ENCODE data around the gene NOL8. TPM values are rescaled to one million over a fixed set of nuclear protein-coding genes. Genes with fewer than 3 reads are reported as not detected.

Gene NOL8
- total RNA-seq, 1 donor from 2014 or later, result 35.6 TPM

DNA sequence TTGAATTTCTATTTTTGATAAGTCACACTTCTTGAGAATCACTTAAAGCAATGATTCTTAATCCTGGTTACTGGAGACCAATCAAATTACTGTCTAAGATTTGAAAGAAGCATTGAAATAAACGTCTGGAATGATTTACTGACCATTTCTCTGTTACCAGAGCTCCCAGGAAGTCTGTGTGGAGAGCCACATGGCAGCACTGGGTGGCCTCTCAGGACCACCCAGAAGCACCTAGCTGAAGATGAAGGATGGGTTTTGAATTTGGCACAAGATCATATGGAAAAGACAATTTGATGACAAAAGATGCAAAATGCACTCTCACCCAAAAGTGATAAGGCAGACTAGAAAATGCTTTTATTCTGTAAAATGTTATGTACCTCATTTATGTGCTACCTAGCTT lies 62.0 kb downstream of the NOL8 start:
- Histone ChIP-seq H3K4me3 (no peak overlapping the region), H3K27me3 (no peaks in the 10 kb centered on the region), H3K36me3 (peaks cover 6 to 96% of the 10 kb centered on the region in 2 donors), H3K27ac (no peak overlapping the region), H3K9me3 (no peaks in the 10 kb centered on the region), H3K4me1 (no peaks in the 10 kb centered on the region)
- DNase-seq (ENCODE audit: extremely low spot score in 2 of 2), result no peak
- TF ChIP-seq POLR2AphosphoS5 (IDR thresholded peaks at IDR 0.05; ENCODE audit: insufficient read depth in 1 of 2, low read depth in 1 of 2) (no peak), POLR2A (IDR thresholded peaks at IDR 0.05) (no peak)
- TF ChIP-seq, protein P1, sequence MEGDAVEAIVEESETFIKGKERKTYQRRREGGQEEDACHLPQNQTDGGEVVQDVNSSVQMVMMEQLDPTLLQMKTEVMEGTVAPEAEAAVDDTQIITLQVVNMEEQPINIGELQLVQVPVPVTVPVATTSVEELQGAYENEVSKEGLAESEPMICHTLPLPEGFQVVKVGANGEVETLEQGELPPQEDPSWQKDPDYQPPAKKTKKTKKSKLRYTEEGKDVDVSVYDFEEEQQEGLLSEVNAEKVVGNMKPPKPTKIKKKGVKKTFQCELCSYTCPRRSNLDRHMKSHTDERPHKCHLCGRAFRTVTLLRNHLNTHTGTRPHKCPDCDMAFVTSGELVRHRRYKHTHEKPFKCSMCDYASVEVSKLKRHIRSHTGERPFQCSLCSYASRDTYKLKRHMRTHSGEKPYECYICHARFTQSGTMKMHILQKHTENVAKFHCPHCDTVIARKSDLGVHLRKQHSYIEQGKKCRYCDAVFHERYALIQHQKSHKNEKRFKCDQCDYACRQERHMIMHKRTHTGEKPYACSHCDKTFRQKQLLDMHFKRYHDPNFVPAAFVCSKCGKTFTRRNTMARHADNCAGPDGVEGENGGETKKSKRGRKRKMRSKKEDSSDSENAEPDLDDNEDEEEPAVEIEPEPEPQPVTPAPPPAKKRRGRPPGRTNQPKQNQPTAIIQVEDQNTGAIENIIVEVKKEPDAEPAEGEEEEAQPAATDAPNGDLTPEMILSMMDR (IDR thresholded peaks at IDR 0.05), result no peak
- intact Hi-C loops (cut with DNase I), result no loop called here

DNA sequence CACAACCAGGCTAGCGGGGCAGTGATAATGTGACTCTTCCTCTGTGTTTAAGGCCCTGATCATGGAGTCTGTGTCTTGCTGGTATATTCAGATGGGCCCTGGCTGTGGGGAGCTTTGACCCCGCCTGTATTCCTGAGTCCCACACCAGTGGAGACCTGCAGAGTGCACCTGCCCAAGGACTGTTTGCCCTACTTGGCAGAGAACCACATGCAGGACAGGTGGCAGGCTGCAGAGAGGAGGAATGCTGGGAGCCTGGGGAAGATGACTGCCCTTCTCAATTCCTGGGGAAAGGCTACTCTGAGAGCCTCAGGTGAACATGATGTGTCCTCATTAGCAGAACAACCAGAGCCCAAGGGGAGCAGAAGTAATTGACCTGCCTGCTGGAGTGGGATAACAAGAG lies 67.8 kb downstream of the NOL8 start:
- no peak overlapping the region for H3K27ac ChIP-seq
- H3K36me3 ChIP-seq, result peaks cover 6 to 95% of the 10 kb centered on the region in 2 donors
- H3K4me3 ChIP-seq, result no peak overlapping the region
- H3K4me1 ChIP-seq, result no peaks in the 10 kb centered on the region
- TF ChIP-seq POLR2A (IDR thresholded peaks at IDR 0.05) (no peak), POLR2AphosphoS5 (IDR thresholded peaks at IDR 0.05; ENCODE audit: insufficient read depth in 1 of 2, low read depth in 1 of 2) (no peak)
- TF ChIP-seq, protein P1 (IDR thresholded peaks at IDR 0.05), result no peak
- intact Hi-C loops (cut with DNase I), result no loop called here
- H3K27me3 ChIP-seq, result no peaks in the 10 kb centered on the region
- no peaks in the 10 kb centered on the region for H3K9me3 ChIP-seq
- DNase-seq (ENCODE audit: extremely low spot score in 2 of 2), result no peak

DNA sequence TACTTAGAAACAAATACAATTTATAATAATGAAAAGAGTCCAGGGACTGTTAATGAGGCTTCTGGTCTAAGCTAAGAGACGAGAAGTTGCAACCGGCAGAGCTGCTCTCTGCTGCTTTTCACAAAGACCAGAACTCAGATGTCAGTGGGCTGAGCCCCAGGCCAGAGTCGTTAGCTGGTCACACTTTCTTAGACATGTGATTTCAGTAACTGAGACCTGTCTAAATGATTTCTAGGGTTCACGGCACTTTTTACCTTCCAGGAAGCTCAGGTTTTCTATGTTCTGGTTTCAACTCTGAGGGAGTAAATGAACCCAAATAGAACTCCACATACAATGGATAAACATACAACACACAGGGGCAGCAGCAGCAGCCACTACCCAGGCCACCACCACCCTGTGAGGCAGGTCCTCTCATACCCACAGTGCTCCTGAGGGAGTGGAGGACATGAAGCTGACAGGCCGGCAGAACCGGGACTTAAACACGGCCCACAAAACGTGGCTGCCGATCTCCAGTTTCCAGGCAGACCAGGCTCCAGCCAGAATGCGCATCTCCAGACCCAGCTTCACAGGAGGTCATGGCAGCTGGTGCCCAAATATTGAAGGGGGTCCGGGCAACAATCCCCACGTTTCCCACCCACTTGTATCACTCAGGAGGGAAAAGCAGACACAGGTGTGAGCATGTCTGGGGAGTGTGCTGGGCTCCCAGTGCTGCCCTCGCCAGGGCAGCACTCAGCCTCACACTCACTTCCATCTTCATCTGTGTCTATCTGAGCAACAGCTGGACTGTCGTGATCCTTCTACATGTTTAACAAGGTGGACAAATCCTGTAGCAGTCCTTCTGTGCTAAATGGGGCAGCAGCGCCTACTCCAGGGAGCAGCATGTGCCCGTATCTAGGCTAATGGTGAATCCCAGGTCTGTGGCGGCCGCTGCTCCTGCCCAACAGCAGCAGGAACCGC lies 70.5 kb downstream of the NOL8 start:
- Histone ChIP-seq H3K4me3 (no peak overlapping the region), H3K36me3 (peaks cover 0 to 94% of the 10 kb centered on the region in 2 donors), H3K27ac (no peak overlapping the region), H3K4me1 (no peaks in the 10 kb centered on the region), H3K27me3 (no peaks in the 10 kb centered on the region), H3K9me3 (no peaks in the 10 kb centered on the region)
- no peak for DNase-seq (ENCODE audit: extremely low spot score in 2 of 2)
- intact Hi-C loops (cut with DNase I), result no loop called here
- TF ChIP-seq, protein P1 (IDR thresholded peaks at IDR 0.05), result no peak
- no peak for TF ChIP-seq POLR2A (IDR thresholded peaks at IDR 0.05)
- no peak for TF ChIP-seq POLR2AphosphoS5 (IDR thresholded peaks at IDR 0.05; ENCODE audit: insufficient read depth in 1 of 2, low read depth in 1 of 2)

DNA sequence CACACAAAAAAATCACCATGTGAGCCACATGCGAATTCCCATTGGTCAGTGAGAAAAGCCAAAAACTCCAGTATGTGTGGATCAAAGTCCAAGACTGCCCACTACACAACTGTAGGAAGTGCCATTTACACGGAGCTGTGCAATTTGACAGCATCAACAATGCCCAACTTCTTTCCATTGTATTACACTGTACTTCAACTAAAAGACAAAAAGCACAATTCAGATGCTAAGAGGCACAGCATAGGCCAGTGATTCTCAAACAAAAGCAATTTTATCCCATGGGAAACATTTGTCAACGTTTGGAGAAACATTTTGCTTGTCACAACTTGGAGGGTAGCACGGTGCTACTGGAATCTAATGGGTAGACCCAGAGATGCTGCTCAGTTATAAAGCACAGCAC lies 71.5 kb downstream of the NOL8 start:
- intact Hi-C loops (cut with DNase I), result no loop called here
- H3K9me3 ChIP-seq, result no peaks in the 10 kb centered on the region
- DNase-seq (ENCODE audit: extremely low spot score in 2 of 2), result no peak
- no peak for TF ChIP-seq POLR2AphosphoS5 (IDR thresholded peaks at IDR 0.05; ENCODE audit: insufficient read depth in 1 of 2, low read depth in 1 of 2)
- TF ChIP-seq POLR2A (IDR thresholded peaks at IDR 0.05), result no peak
- TF ChIP-seq, protein P1 (IDR thresholded peaks at IDR 0.05), result no peak
- H3K4me1 ChIP-seq, result no peaks in the 10 kb centered on the region
- no peaks in the 10 kb centered on the region for H3K27me3 ChIP-seq
- no peak overlapping the region for H3K27ac ChIP-seq
- no peak overlapping the region for H3K4me3 ChIP-seq
- peaks cover 0 to 93% of the 10 kb centered on the region in 2 donors for H3K36me3 ChIP-seq

DNA sequence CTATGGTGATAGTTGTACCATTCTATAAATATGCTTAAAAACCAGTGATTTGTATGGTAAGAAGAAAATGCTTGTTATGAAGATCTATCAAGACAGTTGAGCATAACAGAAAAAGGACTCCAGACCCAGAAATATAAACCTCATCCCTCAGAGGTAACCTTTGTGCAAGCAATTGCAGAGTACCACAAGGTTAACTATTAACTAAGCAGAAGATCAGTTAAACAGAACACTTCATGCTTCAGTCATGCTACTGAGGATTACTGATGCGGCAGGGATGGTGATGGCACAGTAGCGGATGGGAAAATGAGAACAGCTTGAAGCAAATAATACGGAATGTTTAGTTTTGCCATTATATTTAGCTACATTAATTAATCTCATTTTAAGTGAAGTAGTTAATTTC lies 77.2 kb downstream of the NOL8 start:
- Histone ChIP-seq H3K4me1 (no peaks in the 10 kb centered on the region), H3K27ac (no peak overlapping the region), H3K36me3 (peaks cover 2 to 91% of the 10 kb centered on the region in 2 donors), H3K4me3 (no peak overlapping the region), H3K27me3 (no peaks in the 10 kb centered on the region), H3K9me3 (no peaks in the 10 kb centered on the region)
- intact Hi-C loops (cut with DNase I), result no loop called here
- DNase-seq (ENCODE audit: extremely low spot score in 2 of 2), result no peak
- TF ChIP-seq POLR2A (IDR thresholded peaks at IDR 0.05) (no peak), POLR2AphosphoS5 (IDR thresholded peaks at IDR 0.05; ENCODE audit: insufficient read depth in 1 of 2, low read depth in 1 of 2) (no peak)
- TF ChIP-seq, protein P1 (IDR thresholded peaks at IDR 0.05), result no peak
